Activated T-helper 1 cell treated with anti-CD3 and anti-CD28 coated beads, Interleukin-12 subunit alpha, Interleukin-12 subunit beta, Interleukin-2, Interleukin-4 antibody, amounts not matched to agents 30 ng/mL and 10 ng/mL and 1 ng/mL, durations not matched to agents 14 hours and 24 hours and 36 hours (primary cell): Measurements from ENCODE around the gene IFNL1. TPM values are rescaled to one million over a fixed set of nuclear protein-coding genes. Genes with fewer than 3 reads are reported as not detected.
"Not testable (repeated sequence)": the region's sequence is repeated elsewhere in the genome, so short reads cannot be mapped to it uniquely, and the experiment has no call there.

Source experiments
- DNase-seq: peaks from one replicate; pipeline ENCODE4 v3.0.0; 2021; ENCODE audit warnings: low spot score
- H3K27ac Mint-ChIP-seq: one replicate; pipeline ENCODE4 v1.8.0; 2021; ENCODE audit warnings: mild to moderate bottlenecking, mixed read lengths
- H3K27me3 Mint-ChIP-seq: one replicate; pipeline ENCODE4 v1.8.0; 2022; ENCODE audit warnings: mild to moderate bottlenecking, moderate library complexity, mixed read lengths; ENCODE audit not compliant: insufficient read depth
- H3K36me3 Mint-ChIP-seq: one replicate; pipeline ENCODE4 v1.8.0; 2021; ENCODE audit warnings: low read depth, mixed read lengths
- H3K4me1 Mint-ChIP-seq: one replicate; pipeline ENCODE4 v1.8.0; 2021; ENCODE audit warnings: low read depth, mixed read lengths
- H3K4me3 Mint-ChIP-seq: one replicate; pipeline ENCODE4 v1.8.0; 2021; ENCODE audit warnings: mild to moderate bottlenecking, moderate library complexity, mixed read lengths
- H3K9me3 Mint-ChIP-seq: one replicate; pipeline ENCODE4 v1.8.0; 2021; ENCODE audit warnings: mixed read lengths
- intact Hi-C: fragments of 100-400 bp; cut with micrococcal nuclease; formaldehyde crosslinking; loops from one replicate; pipeline ENCODE4 v1.15.1; 2024
- total RNA-seq: library from RNA; stranded (reverse); gene quantifications from 2 replicates; pipeline ENCODE4 v1.2.3, GENCODE V29; 2022

The IFNL1 gene
- total RNA-seq, 1 donor from 2014 or later: 0.23 TPM

DNA sequence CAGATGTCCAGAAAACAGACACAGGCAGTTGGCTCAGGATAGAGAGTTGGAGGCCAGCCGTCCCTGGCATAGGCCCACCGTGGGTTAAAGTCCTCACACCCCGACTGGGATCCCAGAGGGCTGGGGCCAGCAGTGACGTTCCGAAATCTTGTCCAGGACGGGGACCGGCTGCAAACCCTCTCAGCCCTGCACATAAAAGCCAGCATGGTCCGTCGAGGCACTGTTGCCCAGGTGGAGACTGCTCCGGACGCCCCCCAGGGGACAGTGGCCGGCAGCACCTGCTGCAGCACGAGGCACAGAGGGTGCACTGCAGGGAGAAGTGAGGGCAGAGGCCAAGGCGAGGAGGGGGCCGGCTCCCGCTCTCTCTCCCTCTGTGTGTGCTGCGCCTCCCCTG lies 32.3 kb upstream of the IFNL1 start:
- Mint-ChIP-seq H3K27me3 (peaks cover 35% of the 10 kb centered on the region), H3K36me3 (peaks cover 2% of the 10 kb centered on the region), H3K9me3 (no peaks in the 10 kb centered on the region), H3K4me3 (no peak overlapping the region), H3K27ac (no peak overlapping the region), H3K4me1 (no peaks in the 10 kb centered on the region)
- DNase-seq: no peak
- intact Hi-C loops: no loop called here

- Mint-ChIP-seq H3K27ac (no peak overlapping the region), H3K4me1 (no peaks in the 10 kb centered on the region), H3K27me3 (peaks cover 37% of the 10 kb centered on the region), H3K4me3 (no peak overlapping the region), H3K36me3 (peaks cover 2% of the 10 kb centered on the region), H3K9me3 (no peaks in the 10 kb centered on the region)
- intact Hi-C loops: no loop called here
- DNase-seq: no peak
Observed at GRCh38 chr19:39264306-39265290, 31.6 kb upstream of the IFNL1 start.

GRCh38 chr19:39265321-39265916 lies 30.8 kb upstream of the IFNL1 start:
- peaks cover 2% of the 10 kb centered on the region for H3K36me3 Mint-ChIP-seq
- H3K4me3 Mint-ChIP-seq: no peak overlapping the region
- H3K4me1 Mint-ChIP-seq: no peaks in the 10 kb centered on the region
- intact Hi-C loops: no loop called here
- no peaks in the 10 kb centered on the region for H3K9me3 Mint-ChIP-seq
- H3K27me3 Mint-ChIP-seq: peaks cover 38% of the 10 kb centered on the region
- DNase-seq: no peak
- H3K27ac Mint-ChIP-seq: no peak overlapping the region

- H3K4me1 Mint-ChIP-seq, H3K27ac Mint-ChIP-seq, H3K9me3 Mint-ChIP-seq, H3K4me3 Mint-ChIP-seq, intact Hi-C loops, H3K36me3 Mint-ChIP-seq, DNase-seq: not testable (repeated sequence)
- peaks cover 25% of the 10 kb centered on the region for H3K27me3 Mint-ChIP-seq
Observed at GRCh38 chr19:39268085-39268484, 28.1 kb upstream of the IFNL1 start, which contains the start of gene IFNL2. IFNL2 (plus strand) TSS chr19:39268396; CDS start chr19:39268569, 173 bp downstream.

- H3K4me3 Mint-ChIP-seq, H3K4me1 Mint-ChIP-seq, H3K27ac Mint-ChIP-seq, H3K36me3 Mint-ChIP-seq, intact Hi-C loops, H3K9me3 Mint-ChIP-seq, DNase-seq: not testable (repeated sequence)
- H3K27me3 Mint-ChIP-seq: peaks cover 20% of the 10 kb centered on the region
Observed at GRCh38 chr19:39268531-39269223, 27.5 kb upstream of the IFNL1 start.

- H3K27ac Mint-ChIP-seq, H3K36me3 Mint-ChIP-seq, H3K4me1 Mint-ChIP-seq, DNase-seq, H3K9me3 Mint-ChIP-seq, intact Hi-C loops, H3K4me3 Mint-ChIP-seq: not testable (repeated sequence)
- H3K27me3 Mint-ChIP-seq: peaks cover 16% of the 10 kb centered on the region
Observed at GRCh38 chr19:39269369-39269768, 26.8 kb upstream of the IFNL1 start.

GRCh38 chr19:39270036-39270871 lies 26.0 kb upstream of the IFNL1 start:
- Mint-ChIP-seq H3K27me3 (peaks cover 12% of the 10 kb centered on the region), H3K36me3 (no peaks in the 10 kb centered on the region), H3K9me3 (no peaks in the 10 kb centered on the region), H3K4me3 (no peak overlapping the region), H3K27ac (no peak overlapping the region), H3K4me1 (no peaks in the 10 kb centered on the region)
- no peak for DNase-seq
- intact Hi-C loops: no loop called here

DNA sequence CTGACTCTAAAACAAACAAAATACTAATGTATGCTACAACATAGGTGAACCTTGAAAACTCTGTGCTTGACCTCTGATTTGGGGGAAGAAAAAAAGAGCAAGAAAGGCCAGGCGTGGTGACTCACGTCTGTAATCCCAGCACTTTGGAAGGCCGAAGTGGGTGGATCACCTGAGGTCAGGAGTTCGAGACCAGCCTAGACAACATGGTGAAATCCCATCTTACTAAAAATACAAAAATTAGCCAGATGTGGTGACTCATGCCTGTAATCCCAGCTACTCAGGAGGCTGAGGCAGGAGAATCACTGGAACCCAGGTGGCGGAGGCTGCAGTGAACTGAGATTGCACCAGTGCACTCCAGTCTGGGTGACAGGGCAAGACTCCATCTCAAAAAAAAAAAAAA lies 22.3 kb upstream of the IFNL1 start:
- H3K36me3 Mint-ChIP-seq, H3K4me3 Mint-ChIP-seq, H3K4me1 Mint-ChIP-seq, H3K9me3 Mint-ChIP-seq, DNase-seq, H3K27ac Mint-ChIP-seq, intact Hi-C loops: not testable (repeated sequence)
- H3K27me3 Mint-ChIP-seq: peaks cover 13% of the 10 kb centered on the region

- no peak for DNase-seq
- Mint-ChIP-seq H3K9me3 (no peaks in the 10 kb centered on the region), H3K4me3 (no peak overlapping the region), H3K27me3 (peaks cover 8% of the 10 kb centered on the region), H3K4me1 (no peaks in the 10 kb centered on the region), H3K36me3 (no peaks in the 10 kb centered on the region), H3K27ac (no peak overlapping the region)
- intact Hi-C loops: no loop called here
Observed at GRCh38 chr19:39275578-39275977, 20.6 kb upstream of the IFNL1 start.

GRCh38 chr19:39276740-39277139 lies 19.5 kb upstream of the IFNL1 start:
- DNase-seq: no peak

DNA sequence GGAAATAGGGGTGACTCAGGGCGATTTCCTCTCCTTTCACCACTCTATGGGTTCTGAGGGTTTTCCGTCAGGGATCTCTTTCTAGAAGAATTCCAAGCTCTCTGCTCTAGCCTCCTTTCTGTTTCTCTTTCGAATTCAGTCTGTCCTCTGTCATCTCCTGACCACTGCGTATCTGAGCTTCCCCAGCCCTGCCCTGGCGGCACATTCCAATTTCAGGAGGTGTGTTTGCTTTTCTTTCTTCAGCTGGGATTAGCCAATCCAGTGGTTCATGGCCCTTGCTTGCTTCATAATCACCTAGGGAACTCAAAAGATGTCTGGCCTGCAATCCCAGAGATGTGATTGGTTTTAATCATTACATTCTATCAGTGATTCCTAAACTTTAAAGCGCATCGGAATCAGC lies 18.6 kb upstream of the IFNL1 start:
- H3K27me3 Mint-ChIP-seq: peaks cover 7% of the 10 kb centered on the region
- H3K4me3 Mint-ChIP-seq: no peak overlapping the region
- H3K27ac Mint-ChIP-seq: no peak overlapping the region
- H3K36me3 Mint-ChIP-seq: no peaks in the 10 kb centered on the region
- DNase-seq: no peak
- no peaks in the 10 kb centered on the region for H3K4me1 Mint-ChIP-seq
- intact Hi-C loops: no loop called here
- H3K9me3 Mint-ChIP-seq: no peaks in the 10 kb centered on the region

More at GRCh38 chr19:39276740-39277139, 19.5 kb upstream of the IFNL1 start:
- Mint-ChIP-seq H3K9me3 (no peaks in the 10 kb centered on the region), H3K27ac (no peak overlapping the region), H3K27me3 (peaks cover 7% of the 10 kb centered on the region), H3K4me1 (no peaks in the 10 kb centered on the region), H3K4me3 (no peak overlapping the region), H3K36me3 (no peaks in the 10 kb centered on the region)
- intact Hi-C loops: no loop called here

- Mint-ChIP-seq H3K4me1 (no peaks in the 10 kb centered on the region), H3K9me3 (peaks cover 14% of the 10 kb centered on the region), H3K27ac (no peak overlapping the region), H3K27me3 (peaks cover 19% of the 10 kb centered on the region), H3K36me3 (peaks cover 2% of the 10 kb centered on the region), H3K4me3 (no peak overlapping the region)
- intact Hi-C loops: no loop called here
- no peak for DNase-seq
Observed at GRCh38 chr19:39282021-39282420, 14.2 kb upstream of the IFNL1 start.
